HEK293T (cell line): ENCODE data around the gene IL23A.

ENCODE experiments used
- BHLHE40 ChIP-seq: fragments of 450-650 bp; IDR thresholded peaks from 2 replicates; pipeline ENCODE4 v1.6.1; 2016; ENCODE audit warnings: mild to moderate bottlenecking, moderate library complexity, borderline replicate concordance
- CTBP1 ChIP-seq: fragments of 450-650 bp; IDR thresholded peaks from 2 replicates; pipeline ENCODE4 v1.6.1; 2016; ENCODE audit warnings: borderline replicate concordance
- FOXA1 ChIP-seq: fragments of 450-650 bp; IDR thresholded peaks from 2 replicates; pipeline ENCODE4 v1.6.1; 2016; ENCODE audit warnings: mild to moderate bottlenecking
- FOXM1 ChIP-seq: fragments of 450-650 bp; IDR thresholded peaks from 2 replicates; pipeline ENCODE4 v1.6.1; 2017; ENCODE audit warnings: mild to moderate bottlenecking, borderline replicate concordance
- SP1 ChIP-seq: fragments of 450-650 bp; IDR thresholded peaks from 2 replicates; pipeline ENCODE4 v1.6.1; 2017
- SUZ12 ChIP-seq: fragments of 450-650 bp; IDR thresholded peaks from 2 replicates; pipeline ENCODE4 v1.6.1; 2016; ENCODE audit warnings: mild to moderate bottlenecking
- TARDBP ChIP-seq: fragments of 450-650 bp; IDR thresholded peaks from 2 replicates; pipeline ENCODE4 v1.6.1; 2016

DNA sequence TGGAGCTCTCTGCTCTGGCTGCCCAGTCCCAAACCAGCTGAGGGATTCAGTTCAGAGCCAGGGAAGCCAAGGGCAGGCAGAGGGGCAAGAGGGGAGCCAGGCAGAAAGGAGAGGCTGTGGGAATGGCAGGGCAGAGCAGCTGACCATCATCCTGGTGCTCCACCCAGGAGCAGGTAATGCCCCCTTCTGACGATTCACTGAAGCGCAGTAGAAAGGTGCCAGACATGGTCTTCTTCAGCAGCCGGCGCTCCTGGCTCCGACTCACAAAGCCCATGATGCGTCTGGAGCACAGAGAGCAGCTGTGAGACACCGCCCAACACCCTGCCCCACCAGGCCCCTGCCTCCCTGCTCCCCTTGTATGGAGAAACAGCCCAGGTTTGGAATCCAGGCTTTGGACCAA is 8.0 kb downstream of the IL23A start:
- TF ChIP-seq TARDBP (no peak), SP1 (no peak), SUZ12 (no peak), FOXM1 (no peak), BHLHE40 (no peak), CTBP1 (no peak), FOXA1 (no peak)
